Nephron (organoid): ENCODE data around the gene UPF3A.
A peak's percentile ranks its signal among the peaks of the same experiment; 100 is the strongest.

Experiments used
- H3K27ac Mint-ChIP-seq, 3 experiments: 2 replicates each; pipeline ENCODE4 v1.8.0; 2020; ENCODE audit warnings: mixed read lengths in 3 of 3, mild to moderate bottlenecking in 2 of 3, moderate library complexity in 1 of 3
- H3K27me3 Mint-ChIP-seq: 2 replicates; pipeline ENCODE4 v1.8.0; 2021; ENCODE audit warnings: low read depth, mild to moderate bottlenecking, moderate library complexity, mixed read lengths
- H3K36me3 Mint-ChIP-seq: 2 replicates; pipeline ENCODE4 v1.8.0; 2020; ENCODE audit warnings: low read depth, mixed read lengths
- H3K4me1 Mint-ChIP-seq: 2 replicates; pipeline ENCODE4 v1.8.0; 2020; ENCODE audit warnings: mixed read lengths
- H3K4me3 Mint-ChIP-seq, 3 experiments: 2 replicates each; pipeline ENCODE4 v1.8.0; 2020; ENCODE audit warnings: mild to moderate bottlenecking in 3 of 3, mixed read lengths in 3 of 3, moderate library complexity in 2 of 3
- H3K9me3 Mint-ChIP-seq: 2 replicates; pipeline ENCODE4 v1.8.0; 2020; ENCODE audit warnings: mixed read lengths
- CTCF ChIP-seq, 3 experiments: fragments of 200-600 bp; sonication (generic); IDR thresholded peaks; one replicate each; pipeline ENCODE4 v1.5.0; 2021; ENCODE audit warnings: antibody characterized with exemption in 3 of 3; ENCODE audit not compliant: unreplicated experiment in 3 of 3

Gene UPF3A

GRCh38 chr13:114279146-114279545 is 2.3 kb upstream of the UPF3A start:
- H3K36me3 Mint-ChIP-seq = peaks cover 36% of the 10 kb centered on the region

GRCh38 chr13:114279758-114280355 is 1.5 kb upstream of the UPF3A start:
- Mint-ChIP-seq H3K27me3 (no peaks in the 10 kb centered on the region), H3K36me3 (peaks cover 37% of the 10 kb centered on the region), H3K4me3 (peak overlapping the region; percentile 85 to 94 (median 92)), H3K9me3 (no peaks in the 10 kb centered on the region), H3K4me1 (peaks cover 29% of the 10 kb centered on the region), H3K27ac (peak overlapping the region; percentile 100)
- no peak for TF ChIP-seq CTCF (IDR thresholded peaks at IDR 0.05; ENCODE audit: unreplicated experiment in 3 of 3)

More at GRCh38 chr13:114279146-114279545, 2.3 kb upstream of the UPF3A start:
- Mint-ChIP-seq H3K4me1 (peaks cover 26% of the 10 kb centered on the region), H3K9me3 (no peaks in the 10 kb centered on the region), H3K27me3 (no peaks in the 10 kb centered on the region), H3K4me3 (peak overlapping the region; percentile 20 to 67 (median 43)), H3K27ac (peak overlapping the region; percentile 100)
- TF ChIP-seq CTCF (IDR thresholded peaks at IDR 0.05; ENCODE audit: unreplicated experiment in 3 of 3) = no peak

GRCh38 chr13:114282041-114282670 is 755 bp downstream of the UPF3A start:
- no peak for TF ChIP-seq CTCF (IDR thresholded peaks at IDR 0.05; ENCODE audit: unreplicated experiment in 3 of 3)
- Mint-ChIP-seq H3K27me3 (no peaks in the 10 kb centered on the region), H3K9me3 (no peaks in the 10 kb centered on the region), H3K4me1 (peaks cover 32% of the 10 kb centered on the region), H3K27ac (peak overlapping the region; percentile 100), H3K4me3 (peak overlapping the region; percentile 85 to 98 (median 94)), H3K36me3 (peaks cover 45% of the 10 kb centered on the region)

- TF ChIP-seq CTCF (IDR thresholded peaks at IDR 0.05; ENCODE audit: unreplicated experiment in 3 of 3) = no peak
- H3K36me3 Mint-ChIP-seq = peaks cover 51% of the 10 kb centered on the region
- H3K4me3 Mint-ChIP-seq = peak overlapping the region; percentile 72 to 80 (median 79)
- no peaks in the 10 kb centered on the region for H3K27me3 Mint-ChIP-seq
- H3K9me3 Mint-ChIP-seq = no peaks in the 10 kb centered on the region
- peaks cover 32% of the 10 kb centered on the region for H3K4me1 Mint-ChIP-seq
- H3K27ac Mint-ChIP-seq = peak overlapping the region; percentile 39 to 72 (median 70)
Observed at GRCh38 chr13:114283576-114283975, 2.2 kb downstream of the UPF3A start.

GRCh38 chr13:114284680-114285079 is 3.3 kb downstream of the UPF3A start:
- Mint-ChIP-seq H3K27ac (peak overlapping the region in 2 of 3 experiments; percentile 65 to 80), H3K4me3 (peak overlapping the region; percentile 64 to 77 (median 71)), H3K27me3 (no peaks in the 10 kb centered on the region), H3K9me3 (no peaks in the 10 kb centered on the region), H3K36me3 (peaks cover 59% of the 10 kb centered on the region), H3K4me1 (peaks cover 29% of the 10 kb centered on the region)
- no peak for TF ChIP-seq CTCF (IDR thresholded peaks at IDR 0.05; ENCODE audit: unreplicated experiment in 3 of 3)
